LNCaP clone FGC (cell line): ENCODE results near the gene COMMD4.
A peak's percentile ranks its signal among the peaks of the same experiment; 100 is the strongest.
"Not testable (repeated sequence)": the region's sequence is repeated elsewhere in the genome, so short reads cannot be mapped to it uniquely, and the experiment has no call there.

ENCODE experiments used
- DNase-seq: peaks from one replicate; pipeline ENCODE4 v3.0.0-alpha.2; 2011; ENCODE audit warnings: low read depth
- H3K4me3 ChIP-seq: 2 replicates; pipeline ENCODE4 v1.5.1; 2011; ENCODE audit warnings: mild to moderate bottlenecking, low read depth, low read length, control low read depth
- CTCF ChIP-seq: IDR thresholded peaks from 2 replicates; pipeline ENCODE4 v1.5.1; 2012; ENCODE audit warnings: mild to moderate bottlenecking; ENCODE audit not compliant: control insufficient read depth, insufficient read depth; ENCODE audit errors: extremely low read depth

COMMD4 gene

GRCh38 chr15:75368689-75369239, 32.9 kb downstream of the COMMD4 start:
- DNase-seq: no peak
- TF ChIP-seq CTCF: no peak
- peak overlapping the region; percentile 88 for H3K4me3 ChIP-seq

- no peak for TF ChIP-seq CTCF
- H3K4me3 ChIP-seq: peak overlapping the region; percentile 88; the same call in 1 of the 2 replicates
- no peak for DNase-seq
Observed at GRCh38 chr15:75369897-75370581, 34.2 kb downstream of the COMMD4 start.

- DNase-seq: no peak
- no peak overlapping the region for H3K4me3 ChIP-seq
- no peak for TF ChIP-seq CTCF
Observed at GRCh38 chr15:75371486-75371885, 35.6 kb downstream of the COMMD4 start.

GRCh38 chr15:75371901-75372688, 36.2 kb downstream of the COMMD4 start:
- no peak for DNase-seq
- no peak for TF ChIP-seq CTCF
- no peak overlapping the region for H3K4me3 ChIP-seq

- no peak for TF ChIP-seq CTCF
- no peak overlapping the region for H3K4me3 ChIP-seq
- DNase-seq: no peak
Observed at GRCh38 chr15:75380773-75381172, 44.9 kb downstream of the COMMD4 start.

- not testable (repeated sequence) for H3K4me3 ChIP-seq
Observed at GRCh38 chr15:75383986-75384385, 48.1 kb downstream of the COMMD4 start.

More at GRCh38 chr15:75383986-75384385, 48.1 kb downstream of the COMMD4 start:
- not testable (repeated sequence) for DNase-seq
